ENCODE data around the gene NOTUM.
"Not testable (repeated sequence)": the region's sequence is repeated elsewhere in the genome, so short reads cannot be mapped to it uniquely, and the experiment has no call there.

NOTUM gene

DNA sequence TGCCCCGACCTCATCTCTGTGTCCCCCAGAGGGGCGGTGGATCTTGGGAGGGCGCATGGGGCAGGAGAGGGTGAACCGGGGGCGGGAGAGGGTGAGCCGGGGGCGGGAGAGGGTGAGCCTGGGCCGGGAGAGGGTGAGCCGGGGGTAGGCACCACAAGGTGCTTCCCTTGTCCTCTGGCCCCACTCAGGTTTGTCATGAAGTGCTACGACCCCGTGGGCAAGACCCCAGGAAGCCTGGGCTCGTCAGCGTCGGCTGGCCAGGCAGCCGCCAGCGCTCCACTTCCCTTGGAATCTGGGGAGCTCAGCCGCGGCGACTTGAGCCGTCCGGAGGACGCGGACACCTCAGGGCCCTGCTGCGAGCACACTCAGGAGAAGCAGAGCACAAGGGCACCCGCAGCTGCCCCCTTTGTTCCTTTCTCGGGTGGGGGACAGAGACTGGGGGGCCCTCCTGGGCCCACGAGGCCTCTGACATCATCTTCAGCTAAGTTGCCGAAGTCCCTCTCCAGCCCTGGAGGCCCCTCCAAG is 35.3 kb upstream of the NOTUM start:
- no peak for DNase-seq

DNA sequence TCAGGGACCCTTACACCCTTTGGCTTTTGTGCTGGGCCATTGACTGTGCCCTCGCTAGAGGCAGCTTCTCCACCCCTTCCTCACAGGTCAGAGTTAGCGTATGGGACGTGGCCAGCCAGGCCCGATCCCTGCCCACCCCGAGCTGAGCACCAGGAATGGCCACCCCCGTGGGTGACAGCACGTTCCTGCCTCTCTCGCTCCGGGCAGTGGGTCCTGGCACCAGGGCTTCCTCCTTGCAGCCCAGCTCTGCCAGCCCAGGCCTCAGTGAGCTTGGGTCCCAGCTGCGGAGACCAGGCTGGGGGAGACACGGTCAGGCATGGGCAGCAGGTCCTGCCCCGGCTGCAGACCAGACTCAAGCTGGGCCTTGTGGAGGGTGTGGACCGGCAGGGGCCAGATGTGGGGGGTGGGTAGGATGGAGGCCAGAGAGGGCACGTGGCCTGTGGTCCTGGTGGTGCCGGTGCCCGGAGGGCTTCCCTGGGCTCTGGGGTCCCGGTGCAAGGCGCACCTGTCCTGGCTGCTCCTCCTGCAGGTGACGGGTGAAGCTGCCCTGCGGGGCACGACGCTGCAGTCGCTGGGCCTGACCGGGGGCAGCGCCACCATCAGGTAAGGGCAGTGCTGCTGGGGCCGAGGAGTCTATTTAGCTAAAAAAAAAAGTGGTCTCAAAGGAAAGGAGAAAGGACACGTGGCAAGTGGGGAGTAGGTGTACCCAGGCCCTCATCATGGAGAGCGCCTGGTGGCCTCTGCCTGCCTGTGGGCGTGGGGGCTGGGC is 34.7 kb upstream of the NOTUM start:
- no peak for DNase-seq

DNA sequence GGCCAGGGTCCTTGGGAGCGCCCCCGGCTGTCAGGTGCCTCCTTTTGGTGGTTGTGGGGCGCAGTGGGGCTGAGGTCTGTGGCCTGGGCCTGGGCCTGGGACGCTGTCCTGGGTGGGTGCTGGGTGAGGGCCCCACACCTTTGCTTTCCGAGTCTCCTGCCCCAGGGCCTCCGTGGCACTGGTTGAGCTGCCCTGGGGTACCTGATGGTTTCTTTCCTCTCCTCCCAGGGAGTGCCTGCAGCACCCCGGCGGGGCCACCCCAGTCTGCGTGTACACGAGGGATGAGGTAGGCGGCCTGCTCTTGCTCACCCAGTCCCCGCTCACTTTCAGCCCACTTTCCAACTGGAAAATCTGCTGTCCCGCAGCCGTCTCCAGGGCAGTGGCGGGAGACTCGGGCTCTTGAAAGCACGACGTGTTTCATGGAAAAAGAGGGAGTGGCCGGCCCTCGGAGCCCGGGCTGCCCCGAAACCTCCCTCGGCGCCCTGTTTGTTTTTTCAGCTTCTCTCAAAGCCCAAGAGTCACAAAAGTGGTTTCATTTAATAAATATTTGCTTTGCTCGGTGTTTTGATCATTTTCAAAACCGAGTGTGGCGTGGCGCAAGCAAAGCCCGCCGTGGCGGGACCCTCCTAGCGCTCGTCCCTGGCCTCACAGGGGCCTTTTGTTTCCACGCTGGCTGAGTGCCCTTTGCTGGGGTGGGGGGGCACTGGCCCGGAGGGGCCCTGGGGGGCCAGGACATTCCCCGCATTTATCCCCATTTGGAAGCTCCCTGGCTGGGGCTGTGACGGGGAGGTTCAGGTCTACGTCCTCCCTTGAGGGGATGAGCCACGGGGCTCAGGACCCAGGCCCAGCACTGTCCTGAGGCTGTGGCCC is 33.8 kb upstream of the NOTUM start:
- no peak for DNase-seq

DNA sequence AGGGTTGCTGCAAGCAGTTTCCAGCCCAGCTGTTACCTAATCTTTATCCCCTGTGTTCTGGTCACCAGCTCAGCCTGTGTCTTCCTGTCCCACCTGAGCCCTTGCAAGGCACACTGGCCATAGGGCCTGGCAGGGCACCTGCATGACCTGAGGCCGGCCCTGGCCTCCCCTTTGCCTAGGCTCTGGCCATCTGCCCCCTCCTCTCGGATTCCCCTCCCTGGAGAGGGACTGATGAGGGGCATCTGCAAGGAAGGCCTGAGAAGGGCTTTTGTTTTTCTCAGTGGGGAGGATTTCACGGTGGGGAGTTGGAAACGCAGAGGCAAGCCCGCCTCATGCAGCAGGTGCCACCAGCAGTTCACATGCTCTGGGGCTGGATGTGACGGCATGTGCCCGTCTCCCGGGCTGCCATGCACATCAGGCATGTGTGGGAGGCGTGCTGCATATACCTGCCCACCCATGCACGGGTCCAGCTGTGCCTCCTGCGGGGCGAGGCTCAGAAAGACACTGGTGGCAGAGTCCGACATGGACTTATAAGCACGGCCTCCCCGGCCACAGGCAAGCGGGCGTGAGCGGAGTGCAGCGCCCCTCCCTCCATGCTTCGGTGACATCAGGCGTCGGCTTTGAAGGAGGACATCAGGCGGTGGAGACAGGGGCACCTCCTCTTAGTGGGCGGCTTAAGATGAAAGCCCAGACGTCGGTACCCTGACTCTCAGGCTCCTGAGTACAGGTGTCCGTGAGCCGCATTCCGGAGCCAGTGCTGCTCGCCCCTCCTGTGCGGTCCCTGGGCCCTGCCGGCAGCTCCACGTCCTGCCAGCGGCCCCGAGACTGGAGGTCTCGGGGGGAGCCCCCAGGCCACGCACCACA is 33.0 kb upstream of the NOTUM start:
- DNase-seq: no peak

DNA sequence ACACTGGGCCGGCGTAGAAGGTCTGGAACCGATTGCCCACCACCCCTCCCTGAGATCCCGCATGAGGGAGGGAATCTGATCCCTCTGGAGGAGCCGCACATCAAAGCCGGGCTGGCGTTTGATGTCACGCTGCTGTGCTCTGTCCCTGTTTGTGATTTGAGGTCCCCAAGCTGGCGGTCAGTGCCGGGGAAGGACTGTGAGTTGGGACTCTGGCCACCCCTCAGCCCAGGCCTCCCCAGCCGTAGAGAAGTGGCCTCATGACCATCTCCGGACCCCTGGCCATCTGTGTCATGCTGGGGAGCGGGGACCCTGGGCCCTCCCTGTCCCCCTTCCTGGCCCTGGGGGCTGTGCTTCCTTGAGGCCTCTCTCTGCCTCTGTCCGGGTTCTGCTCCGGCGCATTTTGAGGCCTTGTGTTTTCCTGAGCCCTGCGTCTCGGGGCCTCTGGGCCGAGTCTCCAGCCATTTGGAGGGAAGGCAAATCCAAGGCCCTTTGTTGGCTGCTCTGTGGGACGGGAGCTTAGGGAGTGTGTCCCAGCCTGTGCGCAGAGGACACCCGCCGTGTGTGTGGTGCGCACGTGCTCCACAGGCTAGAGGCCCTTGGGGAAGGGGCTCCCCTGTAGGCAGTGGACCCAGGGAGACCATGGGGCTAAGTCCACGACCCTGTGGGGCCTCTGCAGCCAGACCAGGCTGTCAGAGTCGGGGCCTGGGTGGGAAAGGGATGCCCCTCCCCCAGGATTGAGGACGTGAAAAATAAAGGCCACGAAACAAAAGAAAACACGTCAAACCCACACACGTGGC is 31.5 kb upstream of the NOTUM start:
- no peak for DNase-seq

DNA sequence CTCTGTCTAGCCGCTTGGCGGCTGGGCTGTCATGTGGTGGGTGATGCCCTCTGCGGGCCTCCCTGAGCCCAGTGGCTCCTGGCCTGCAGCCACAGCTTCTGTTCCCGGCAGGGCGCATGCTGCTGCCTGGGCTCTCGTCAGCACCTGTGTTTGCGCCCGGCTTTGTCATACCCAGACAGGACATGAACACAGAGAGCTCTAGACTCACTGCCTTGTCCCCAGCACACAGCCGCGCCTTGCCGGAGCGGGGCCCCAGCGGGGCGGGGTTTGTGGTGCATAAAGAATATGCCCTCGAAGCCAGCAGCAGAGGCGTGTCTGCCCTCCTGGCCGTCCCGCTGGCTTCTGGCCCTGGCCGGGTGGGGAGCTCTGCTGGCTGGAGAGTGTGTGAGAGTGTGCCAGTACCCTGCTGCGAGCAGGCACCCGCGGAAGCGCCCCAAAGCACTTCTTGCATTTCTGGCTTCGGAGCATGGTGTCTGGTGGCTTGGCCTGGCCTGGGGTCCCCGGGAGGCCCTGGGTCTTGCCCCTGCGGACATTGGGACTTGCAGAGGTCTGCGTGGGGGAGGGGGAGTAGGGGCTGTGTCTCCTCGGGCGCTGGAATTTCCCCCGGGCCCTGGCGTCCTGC is 30.8 kb upstream of the NOTUM start:
- DNase-seq: no peak

DNA sequence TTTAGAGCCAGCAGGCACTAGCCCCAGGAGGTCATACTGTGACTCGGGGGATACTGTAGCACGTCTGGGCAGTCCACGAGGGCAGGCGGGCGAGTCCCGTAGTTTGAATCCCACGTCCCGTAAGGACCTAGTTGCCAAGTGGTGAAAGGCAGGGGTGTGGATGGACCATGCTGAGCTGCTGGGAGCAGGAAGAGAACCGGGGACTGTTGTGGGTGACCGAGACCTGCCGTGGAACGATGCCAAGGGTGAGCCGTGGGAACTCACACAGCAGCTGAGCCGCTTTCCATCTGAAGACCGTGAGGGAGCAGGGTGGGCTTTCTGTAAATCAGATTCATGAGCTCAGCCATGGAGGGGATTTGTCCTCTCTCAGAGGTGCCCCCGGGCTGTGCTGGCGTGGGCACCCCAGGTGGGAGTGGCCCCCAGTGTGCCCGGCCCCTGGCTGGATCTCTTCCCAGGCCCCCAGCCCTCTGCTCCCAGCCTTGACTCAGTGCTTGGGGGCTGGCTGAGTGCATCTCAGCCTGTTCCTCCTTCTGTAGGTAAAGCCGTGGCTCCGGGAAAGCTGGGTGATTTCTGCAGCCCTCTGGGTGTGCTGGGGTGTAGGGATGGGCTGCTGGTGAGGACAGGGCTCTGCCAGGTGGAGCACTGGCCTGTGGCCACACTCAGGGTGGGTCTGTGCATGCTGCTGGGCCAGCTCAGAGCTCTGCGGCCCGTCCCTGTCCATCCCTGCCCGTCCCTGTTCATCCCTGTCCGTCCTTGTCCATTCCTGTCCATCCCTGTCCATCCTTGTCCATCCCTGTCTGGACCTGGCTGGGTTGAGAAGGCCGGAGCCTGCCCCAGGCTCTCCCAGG is 30.1 kb upstream of the NOTUM start:
- DNase-seq: no peak

DNA sequence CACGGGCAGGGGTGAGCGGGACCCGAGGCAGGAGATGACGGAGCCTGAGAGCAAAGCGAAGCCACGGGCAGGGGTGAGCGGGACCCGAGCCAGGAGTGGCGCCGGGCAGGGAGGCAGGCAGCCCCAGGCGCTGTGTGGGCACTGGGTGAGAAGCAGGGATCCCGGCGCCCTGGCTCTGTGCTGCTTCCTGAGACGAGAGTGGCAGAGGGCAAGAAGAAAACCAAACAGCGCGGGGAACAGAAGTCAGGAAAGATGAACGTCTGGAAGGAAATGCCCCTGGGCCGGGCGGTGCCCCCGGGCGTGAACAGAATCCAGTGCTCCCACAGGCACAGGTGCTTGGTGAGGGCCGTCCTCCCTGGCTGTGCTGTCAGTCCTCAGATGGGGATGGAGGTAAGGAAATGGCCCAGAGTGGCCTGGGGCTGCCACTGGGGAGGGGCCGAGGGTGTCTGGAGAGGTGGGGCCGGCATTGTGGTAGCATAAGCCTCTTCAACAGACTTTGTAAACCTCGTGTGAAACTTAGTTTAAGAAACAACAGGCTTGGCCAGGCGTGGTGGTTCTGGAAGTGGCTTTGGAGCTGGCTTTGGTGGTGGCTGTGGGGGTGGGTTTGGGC is 26.3 kb upstream of the NOTUM start:
- DNase-seq: no peak

DNA sequence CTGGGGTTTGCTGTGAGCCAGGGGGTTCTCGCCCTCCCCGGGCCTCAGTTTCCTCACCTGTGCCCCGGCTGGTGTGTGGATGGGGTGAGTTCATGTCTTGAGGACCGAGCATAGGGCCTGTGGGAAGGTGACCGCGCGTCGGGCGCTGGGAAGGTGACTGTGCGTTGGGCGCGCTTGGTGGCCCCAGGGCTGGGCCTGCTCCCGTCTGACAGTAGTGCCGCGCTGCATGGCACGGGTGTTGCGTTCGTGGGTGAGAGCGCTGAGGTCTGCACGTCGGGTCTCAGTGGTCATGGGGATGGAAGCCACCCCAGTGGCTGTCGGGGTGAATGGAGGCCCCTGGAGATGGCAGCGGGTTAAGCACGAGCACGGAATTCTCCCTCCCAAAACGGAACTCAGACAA is 25.6 kb upstream of the NOTUM start:
- no peak for DNase-seq

DNA sequence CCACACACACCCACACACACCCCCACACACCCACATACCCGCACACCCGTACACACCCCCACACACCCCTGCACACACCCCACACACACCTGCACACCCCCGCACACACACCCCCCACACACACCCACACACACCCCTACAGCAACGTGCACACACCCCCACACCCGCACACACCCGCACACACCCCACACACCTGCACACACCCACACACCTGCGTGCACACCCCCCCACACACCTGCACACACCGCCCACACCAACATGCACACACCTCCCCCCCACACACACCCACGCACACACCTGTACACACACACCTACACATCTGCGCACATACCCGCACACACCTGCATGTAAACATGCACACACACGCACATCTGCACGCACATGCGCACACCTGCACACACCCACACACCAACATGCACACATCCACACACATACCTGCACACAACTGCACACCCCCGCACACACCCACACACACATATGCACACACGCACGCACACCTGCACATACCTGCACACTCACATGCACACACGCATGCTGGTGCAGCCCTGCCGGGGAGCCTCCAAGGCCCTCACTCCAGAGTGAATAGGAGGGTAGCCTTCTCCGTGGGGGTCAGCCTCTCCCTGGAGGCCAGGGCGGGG is 23.9 kb upstream of the NOTUM start:
- DNase-seq: no peak

DNA sequence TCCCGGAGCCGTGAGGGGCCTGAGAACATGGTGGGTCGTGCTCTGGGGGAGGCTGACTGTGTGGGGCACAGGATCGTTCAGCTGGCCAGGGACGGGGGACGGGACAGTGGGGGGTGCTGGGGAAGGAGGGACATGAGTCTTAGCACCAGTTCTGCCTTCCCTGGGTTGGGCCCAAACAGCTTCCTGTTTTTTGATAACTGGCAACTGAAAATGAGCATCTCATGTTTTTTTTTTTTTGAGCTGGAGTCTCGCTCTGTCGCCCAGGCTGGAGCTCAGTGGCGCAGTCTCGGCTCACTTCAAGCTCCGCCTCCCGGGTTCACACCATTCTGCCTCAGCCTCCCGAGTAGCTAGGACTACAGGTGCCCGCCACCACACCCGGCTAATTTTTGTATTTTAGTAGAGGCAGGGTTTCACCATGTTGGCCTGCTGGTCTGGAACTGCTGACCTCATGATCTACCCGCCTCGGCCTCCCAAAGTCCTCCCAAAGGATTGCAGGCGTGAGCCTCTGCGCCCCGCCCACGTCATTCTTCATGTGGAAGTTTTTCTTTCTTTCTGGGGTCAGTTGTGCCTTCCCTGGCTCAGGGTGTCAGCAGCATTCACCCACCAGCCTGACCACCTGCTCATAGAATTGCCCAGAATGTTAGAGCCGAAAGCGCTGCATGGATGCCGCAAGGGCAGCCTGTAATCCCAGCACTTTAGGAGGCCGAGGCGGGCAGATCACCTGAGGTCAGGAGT is 22.8 kb upstream of the NOTUM start:
- no peak for DNase-seq

DNA sequence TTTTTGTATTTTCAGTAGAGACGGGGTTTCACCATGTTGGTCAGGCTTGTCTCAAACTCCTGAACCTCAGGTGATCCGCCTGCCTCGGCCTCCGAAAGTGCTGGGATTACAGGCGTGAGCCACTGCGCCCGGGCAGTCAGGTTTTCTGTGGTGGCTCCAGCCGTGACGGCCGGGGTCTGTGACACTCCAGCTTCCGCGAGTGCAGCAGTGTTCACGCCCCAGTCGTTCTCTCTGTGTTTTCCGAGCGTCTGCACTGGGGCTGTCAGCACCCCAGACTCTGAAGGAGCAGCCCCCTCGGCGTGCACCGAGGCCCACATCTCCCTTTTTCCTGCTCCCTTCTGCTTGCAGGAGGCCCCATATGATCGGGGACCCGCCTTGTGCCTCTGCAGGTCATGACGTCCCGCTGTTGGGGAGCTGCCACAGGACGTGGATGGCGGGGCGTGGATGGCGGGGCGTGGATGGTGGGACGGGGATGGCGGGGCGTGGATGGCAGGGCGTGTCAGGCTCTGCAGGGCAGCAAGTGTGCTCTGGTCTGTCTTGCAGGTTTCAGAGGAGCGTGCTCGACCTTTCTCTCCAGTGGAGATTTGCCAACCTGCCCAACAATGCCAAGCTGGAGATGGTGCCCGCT is 22.1 kb upstream of the NOTUM start:
- DNase-seq: no peak

DNA sequence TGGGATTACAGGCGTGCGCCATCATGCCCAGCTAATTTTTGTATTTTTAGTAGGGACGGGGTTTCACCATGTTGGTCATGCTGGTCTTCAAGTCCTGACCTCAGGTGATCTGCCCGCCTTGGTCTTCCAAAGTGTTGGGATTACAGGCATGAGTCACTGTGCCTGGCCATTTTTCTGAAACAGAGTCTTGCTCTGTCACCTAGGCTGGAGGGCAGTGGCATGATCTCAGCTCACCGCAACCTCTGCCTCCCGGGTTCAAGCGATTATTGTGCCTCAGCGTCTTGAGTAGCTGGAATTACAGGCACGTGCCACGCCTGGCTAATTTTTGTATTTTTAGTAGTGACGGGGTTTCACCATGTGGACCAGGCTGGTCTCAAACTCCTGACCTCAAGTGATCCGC is 20.5 kb upstream of the NOTUM start:
- DNase-seq: not testable (repeated sequence)

DNA sequence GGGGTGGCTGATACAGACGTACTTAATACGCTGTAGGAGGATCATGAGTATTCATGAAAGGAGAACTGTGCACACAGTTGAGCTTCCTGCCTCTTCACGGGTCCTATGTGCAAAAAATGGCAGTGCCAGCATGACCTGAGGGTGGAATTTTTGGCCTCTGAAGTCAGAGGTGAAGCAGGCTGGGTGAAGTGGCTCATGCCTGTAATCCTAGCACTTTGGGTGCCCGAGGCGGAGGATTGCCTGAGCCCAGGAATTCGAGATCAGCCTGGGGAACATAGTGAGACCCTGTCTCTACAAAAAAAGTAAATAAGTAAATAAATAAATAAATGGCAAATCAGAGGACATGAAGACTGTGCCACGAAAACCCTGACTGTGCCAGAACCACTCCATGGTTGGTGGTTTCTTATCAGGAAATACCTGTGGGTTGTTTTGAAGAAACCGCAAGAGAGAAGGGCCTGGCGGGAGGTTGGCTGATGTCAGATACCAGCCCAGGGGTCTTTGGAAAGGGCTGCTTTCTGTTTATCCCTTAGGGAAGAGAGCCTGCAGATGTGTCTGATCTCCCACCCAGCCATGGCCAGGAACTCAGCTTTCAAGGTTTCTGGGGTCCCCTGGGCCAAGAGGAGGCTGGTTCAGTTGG is 19.8 kb upstream of the NOTUM start:
- DNase-seq: peak; percentile 23

DNA sequence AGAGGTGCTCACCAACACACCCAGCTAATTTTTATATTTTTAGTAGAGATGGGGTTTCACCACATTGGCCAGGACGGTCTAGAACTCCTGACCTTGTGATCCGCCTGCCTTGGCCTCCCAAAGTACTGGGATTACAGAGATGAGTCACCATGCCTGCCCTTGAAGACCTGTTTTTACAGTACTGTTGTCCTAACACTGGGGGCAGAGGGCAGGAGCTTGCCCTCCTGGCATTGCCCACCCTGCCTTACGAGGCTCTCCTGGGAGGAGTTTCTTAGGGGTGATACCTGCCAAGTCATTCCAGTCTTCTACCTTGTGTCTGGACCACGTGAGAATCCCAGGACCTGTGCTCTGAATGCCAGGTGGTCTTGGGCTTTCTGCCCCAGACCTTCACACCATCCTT is 19.1 kb upstream of the NOTUM start:
- DNase-seq: no peak

DNA sequence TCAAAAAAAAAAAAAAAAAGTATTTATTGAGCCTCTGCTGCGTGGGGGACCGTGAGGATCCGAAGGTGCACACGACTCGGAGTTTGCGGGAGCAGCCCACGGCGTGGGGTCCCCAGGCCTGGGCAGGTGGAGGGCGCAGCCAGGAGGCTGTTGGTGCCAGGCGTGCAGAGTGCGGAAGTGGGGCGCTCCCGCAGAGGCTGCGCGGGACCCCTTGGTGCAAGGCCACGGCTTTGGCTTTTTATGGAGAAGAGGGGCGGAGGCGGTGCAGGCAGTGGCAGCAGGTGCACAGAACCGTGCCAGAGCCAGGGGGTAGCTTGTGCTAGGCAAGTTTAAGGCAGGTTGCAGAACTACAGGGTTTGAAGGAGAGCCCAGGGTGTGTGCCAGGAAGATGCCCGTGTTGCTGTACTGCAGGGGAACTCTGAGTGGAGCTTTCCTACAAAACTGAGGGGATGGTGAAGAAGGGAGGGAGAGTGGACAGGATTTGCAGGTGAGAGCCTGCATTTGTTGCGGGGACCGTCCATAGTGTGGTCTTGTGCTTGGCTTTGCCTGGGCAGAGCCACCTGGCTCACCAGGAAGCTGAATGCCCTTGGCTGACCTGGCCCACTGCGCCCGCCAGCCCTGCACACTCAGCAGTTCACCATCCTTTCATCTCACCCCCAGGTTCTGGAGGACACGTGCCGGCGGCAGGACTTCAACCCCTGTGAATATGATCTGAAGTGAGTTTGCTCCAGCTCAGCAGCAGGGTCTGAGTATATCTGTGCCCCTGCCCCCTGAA is 17.7 kb upstream of the NOTUM start:
- no peak for DNase-seq

DNA sequence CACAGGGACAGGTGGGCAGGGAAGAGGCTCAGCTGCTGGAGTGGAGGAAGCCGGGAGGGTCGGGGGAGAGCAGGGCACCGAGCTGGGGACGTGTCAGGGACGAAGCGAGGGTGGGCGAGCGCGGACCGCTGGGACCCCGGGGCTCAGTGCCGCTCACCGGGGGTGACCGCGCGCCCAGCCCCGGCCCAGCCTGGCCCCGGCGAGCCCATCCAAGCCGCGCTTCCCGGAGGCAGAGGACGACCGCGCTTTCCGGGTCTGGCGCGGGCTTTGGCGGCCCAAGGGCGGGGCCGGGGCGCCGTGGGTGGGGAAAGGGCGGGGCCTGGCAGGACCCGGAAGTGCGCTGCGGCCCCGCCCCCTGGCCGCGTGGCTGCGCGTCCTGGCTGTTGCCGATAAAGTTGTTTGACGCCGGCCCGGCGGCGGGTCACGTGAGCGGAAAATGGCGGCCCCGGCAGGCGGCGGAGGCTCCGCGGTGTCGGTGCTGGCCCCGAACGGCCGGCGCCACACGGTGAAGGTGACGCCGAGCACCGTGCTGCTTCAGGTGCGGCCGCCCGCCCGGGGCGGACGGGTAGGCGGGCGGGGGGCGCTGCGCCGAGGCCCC is 16.3 kb upstream of the NOTUM start, which contains the start of gene ASPSCR1:
ASPSCR1 (plus strand) TSS at position 419 of the 598 bp plus-strand sequence; CDS start at position 437, 18 bp downstream.
- DNase-seq: peak; percentile 90
